ENCODE results near the gene TACC2.

TACC2 gene

GRCh38 chr10:122230222-122230621, 241.3 kb downstream of the TACC2 start:
- no peak overlapping the region for H3K4me3 ChIP-seq (ENCODE audit: low read depth, low read length)
- TF ChIP-seq CTCF (IDR thresholded peaks at IDR 0.05; ENCODE audit: low read depth, low read length) = no peak

GRCh38 chr10:122232769-122233168, 243.8 kb downstream of the TACC2 start:
- H3K4me3 ChIP-seq (ENCODE audit: low read depth, low read length) = no peak overlapping the region
- TF ChIP-seq CTCF (IDR thresholded peaks at IDR 0.05; ENCODE audit: low read depth, low read length) = no peak

GRCh38 chr10:122233857-122234348, 244.9 kb downstream of the TACC2 start:
- no peak overlapping the region for H3K4me3 ChIP-seq (ENCODE audit: low read depth, low read length)
- TF ChIP-seq CTCF (IDR thresholded peaks at IDR 0.05; ENCODE audit: low read depth, low read length) = no peak

- H3K4me3 ChIP-seq (ENCODE audit: low read depth, low read length) = no peak overlapping the region
- no peak for TF ChIP-seq CTCF (IDR thresholded peaks at IDR 0.05; ENCODE audit: low read depth, low read length)
These were observed 245.5 kb downstream of the TACC2 start for GRCh38 chr10:122234416-122234815.

GRCh38 chr10:122236690-122237306, 247.8 kb downstream of the TACC2 start:
- TF ChIP-seq CTCF (IDR thresholded peaks at IDR 0.05; ENCODE audit: low read depth, low read length) = no peak
- no peak overlapping the region for H3K4me3 ChIP-seq (ENCODE audit: low read depth, low read length)

- no peak for TF ChIP-seq CTCF (IDR thresholded peaks at IDR 0.05; ENCODE audit: low read depth, low read length)
These were observed 248.5 kb downstream of the TACC2 start for GRCh38 chr10:122237331-122237990.

GRCh38 chr10:122239578-122240257, 250.8 kb downstream of the TACC2 start:
- no peak overlapping the region for H3K4me3 ChIP-seq (ENCODE audit: low read depth, low read length)
- TF ChIP-seq CTCF (IDR thresholded peaks at IDR 0.05; ENCODE audit: low read depth, low read length) = no peak

More at GRCh38 chr10:122237331-122237990, 248.5 kb downstream of the TACC2 start:
- H3K4me3 ChIP-seq (ENCODE audit: low read depth, low read length) = no peak overlapping the region
